Endothelial cell (in vitro differentiated cells): Measurements from ENCODE around the gene WSCD2. TPM values are rescaled to one million over a fixed set of nuclear protein-coding genes. Genes with fewer than 3 reads are reported as not detected.

Source experiments
- DNase-seq: peaks from one replicate; pipeline ENCODE4 v3.0.0; 2021; ENCODE audit warnings: low spot score
- H3K27ac Mint-ChIP-seq: one replicate; pipeline ENCODE4 v1.8.0; 2021; ENCODE audit warnings: mixed read lengths, inconsistent platforms; ENCODE audit not compliant: unreplicated experiment
- H3K27me3 Mint-ChIP-seq: one replicate; pipeline ENCODE4 v1.8.0; 2021; ENCODE audit warnings: mild to moderate bottlenecking, moderate library complexity, mixed read lengths, inconsistent platforms; ENCODE audit not compliant: unreplicated experiment
- H3K36me3 Mint-ChIP-seq: one replicate; pipeline ENCODE4 v1.8.0; 2021; ENCODE audit warnings: mild to moderate bottlenecking, low read depth, mixed read lengths, inconsistent platforms; ENCODE audit not compliant: unreplicated experiment
- H3K4me1 Mint-ChIP-seq: one replicate; pipeline ENCODE4 v1.8.0; 2021; ENCODE audit warnings: mild to moderate bottlenecking, mixed read lengths, inconsistent platforms; ENCODE audit not compliant: unreplicated experiment
- H3K4me3 Mint-ChIP-seq: one replicate; pipeline ENCODE4 v1.8.0; 2021; ENCODE audit warnings: mild to moderate bottlenecking, mixed read lengths, inconsistent platforms; ENCODE audit not compliant: unreplicated experiment
- H3K9me3 Mint-ChIP-seq: one replicate; pipeline ENCODE4 v1.8.0; 2021; ENCODE audit warnings: mixed read lengths, inconsistent platforms; ENCODE audit not compliant: unreplicated experiment
- CTCF ChIP-seq: fragments of 200-600 bp; sonication (generic); IDR thresholded peaks from one replicate; pipeline ENCODE4 v1.5.0; 2021; ENCODE audit warnings: antibody characterized with exemption; ENCODE audit not compliant: unreplicated experiment
- total RNA-seq: library from RNA; stranded (reverse); fragmentation: NEBNext Ultra II Directional; extraction: Animal tissue kit (Norgen Biotek cat#: 25700); gene quantifications from one replicate; pipeline ENCODE4 v1.2.1, GENCODE V29; 2021; ENCODE audit not compliant: unreplicated experiment

Gene WSCD2
- total RNA-seq, 1 donor from 2014 or later = not detected

- no peak for TF ChIP-seq CTCF
- Mint-ChIP-seq H3K4me3 (no peak overlapping the region), H3K4me1 (peaks cover 8% of the 10 kb centered on the region), H3K27me3 (peaks cover 2% of the 10 kb centered on the region), H3K9me3 (no peaks in the 10 kb centered on the region), H3K36me3 (peaks cover 5% of the 10 kb centered on the region), H3K27ac (no peak overlapping the region)
- DNase-seq = no peak
Measured at GRCh38 chr12:108123402-108123801, 5.7 kb upstream of the WSCD2 start.

GRCh38 chr12:108125073-108125472 lies 4.0 kb upstream of the WSCD2 start:
- H3K36me3 Mint-ChIP-seq = peaks cover 5% of the 10 kb centered on the region
- peaks cover 8% of the 10 kb centered on the region for H3K4me1 Mint-ChIP-seq
- no peak overlapping the region for H3K4me3 Mint-ChIP-seq
- H3K27ac Mint-ChIP-seq = no peak overlapping the region
- no peak for DNase-seq
- H3K27me3 Mint-ChIP-seq = peaks cover 3% of the 10 kb centered on the region
- no peak for TF ChIP-seq CTCF
- H3K9me3 Mint-ChIP-seq = no peaks in the 10 kb centered on the region

GRCh38 chr12:108126212-108126611 lies 2.9 kb upstream of the WSCD2 start:
- Mint-ChIP-seq H3K27me3 (peaks cover 5% of the 10 kb centered on the region), H3K36me3 (no peaks in the 10 kb centered on the region), H3K4me3 (no peak overlapping the region), H3K4me1 (peaks cover 4% of the 10 kb centered on the region), H3K27ac (no peak overlapping the region), H3K9me3 (no peaks in the 10 kb centered on the region)
- no peak for DNase-seq
- TF ChIP-seq CTCF = no peak

GRCh38 chr12:108126990-108127501 lies 2.0 kb upstream of the WSCD2 start:
- no peak for DNase-seq
- Mint-ChIP-seq H3K36me3 (no peaks in the 10 kb centered on the region), H3K27ac (no peak overlapping the region), H3K4me1 (peaks cover 4% of the 10 kb centered on the region), H3K9me3 (no peaks in the 10 kb centered on the region), H3K27me3 (peaks cover 5% of the 10 kb centered on the region), H3K4me3 (no peak overlapping the region)
- no peak for TF ChIP-seq CTCF

- Mint-ChIP-seq H3K27me3 (peaks cover 5% of the 10 kb centered on the region), H3K9me3 (no peaks in the 10 kb centered on the region), H3K4me1 (peaks cover 4% of the 10 kb centered on the region), H3K36me3 (no peaks in the 10 kb centered on the region), H3K4me3 (no peak overlapping the region), H3K27ac (no peak overlapping the region)
- no peak for DNase-seq
- TF ChIP-seq CTCF = no peak
Measured at GRCh38 chr12:108127654-108128053, 1.4 kb upstream of the WSCD2 start.
